Lung (tissue), 12 donors: ENCODE measurements around the gene PHLPP2. TPM values are rescaled to one million over a fixed set of nuclear protein-coding genes. Genes with fewer than 3 reads are reported as not detected.

ENCODE experiments used
- ATAC-seq: fragments of 200-7000 bp; cut with Tn5 transposase; one replicate; pipeline ENCODE4 v1.9.1; 2020; ENCODE audit warnings: moderate number of reproducible peaks; ENCODE audit not compliant: insufficient read depth, low FRiP score
- DNase-seq, 3 donors: peaks; one replicate each; pipeline ENCODE4 v3.0.0-alpha.2; 2013 to 2017
- H3K27ac ChIP-seq, 2 donors: one replicate each; pipeline ENCODE4 v1.5.1; 2013; ENCODE audit warnings: mild to moderate bottlenecking in 2 of 2, moderate library complexity in 2 of 2, control low read depth in 1 of 2, inconsistent platforms in 1 of 2, low read depth in 1 of 2, low read length in 1 of 2
- H3K27me3 ChIP-seq, 3 donors: one replicate each; pipeline ENCODE4 v1.5.1; 2013; ENCODE audit warnings: low read length in 2 of 3; ENCODE audit not compliant: control insufficient read depth in 3 of 3, insufficient read depth in 3 of 3
- H3K36me3 ChIP-seq, 4 donors: one replicate each; pipeline ENCODE4 v1.5.1; 2013; ENCODE audit warnings: low read length in 4 of 4, mild to moderate bottlenecking in 1 of 4, moderate library complexity in 1 of 4; ENCODE audit not compliant: control insufficient read depth in 4 of 4, insufficient read depth in 4 of 4
- H3K4me1 ChIP-seq, 5 donors: one replicate each; pipeline ENCODE4 v1.5.1; 2013; ENCODE audit warnings: low read length in 5 of 5, mild to moderate bottlenecking in 2 of 5, moderate library complexity in 1 of 5; ENCODE audit not compliant: control insufficient read depth in 5 of 5, insufficient read depth in 5 of 5
- H3K4me3 ChIP-seq: one replicate; pipeline ENCODE4 v1.5.1; 2013; ENCODE audit warnings: mild to moderate bottlenecking, control low read depth, moderate library complexity
- H3K9ac ChIP-seq, 2 donors: one replicate each; pipeline ENCODE4 v1.5.1; 2013; ENCODE audit warnings: low read length in 2 of 2, control low read depth in 1 of 2; ENCODE audit not compliant: insufficient read depth in 1 of 2
- H3K9me3 ChIP-seq, 4 donors: one replicate each; pipeline ENCODE4 v1.5.1; 2013; ENCODE audit warnings: low read length in 3 of 4, mild to moderate bottlenecking in 1 of 4, moderate library complexity in 1 of 4; ENCODE audit not compliant: control insufficient read depth in 4 of 4, insufficient read depth in 3 of 4
- CTCF ChIP-seq: IDR thresholded peaks from 2 replicates; pipeline ENCODE4 v1.5.1; 2012; ENCODE audit warnings: mild to moderate bottlenecking; ENCODE audit errors: control extremely low read depth, extremely low read depth
- WGBS, 2 donors: extraction: QIAGEN DNeasy Blood & Tissue Kit; methylation state at CpG; one replicate each; pipeline ENCODE4 v1.1.7; 2013; 5-methylcytosine and 5-hydroxymethylcytosine counted together
- polyA plus RNA-seq, 2 donors: library from polyadenylated mRNA; stranded (reverse); fragments of 200-250 nt; gene quantifications; one replicate each; pipeline ENCODE4 v1.2.1, GENCODE V29; 2013
- total RNA-seq, 2 donors: library from RNA; depleted of rRNA in 1 of 2; stranded (reverse); fragments of >200 nt in 1 of 2; gene quantifications; one replicate each; pipeline ENCODE4 v1.2.1, GENCODE V29; 2014 to 2021
- donor health status: control.
- donor health status: control.
- donor health status: Bipolar disorder and iron deficiency.
- donor health status: healthy.
- donor health status: DM: yes; HTN: yes; CAD: no.

PHLPP2 gene
- total and polyA plus RNA-seq, 4 donors: 1.3 to 6.5 (median 3.6) TPM

- DNase-seq (peak; percentile 78 to 83 (median 81)), ATAC-seq (peak; percentile 89)
- Histone ChIP-seq H3K27ac (peak overlapping the region; percentile 76 to 94), H3K9ac (peak overlapping the region in 1 of 2 donors; percentile 26), H3K4me3 (peak overlapping the region; percentile 94), H3K27me3 (no peaks in the 10 kb centered on the region), H3K36me3 (peaks cover 0 to 1% (median under 1%) of the 10 kb centered on the region in 4 donors), H3K4me1 (peaks cover 2 to 9% (median 3%) of the 10 kb centered on the region in 5 donors), H3K9me3 (no peaks in the 10 kb centered on the region)
- TF ChIP-seq CTCF: no peak
- WGBS, 2 donors: 0 to 1% methylated on average over 60 to 104 of the region's 104 CpGs
Observed at GRCh38 chr16:71723537-71724319, 773 bp downstream of the PHLPP2 start.

DNA sequence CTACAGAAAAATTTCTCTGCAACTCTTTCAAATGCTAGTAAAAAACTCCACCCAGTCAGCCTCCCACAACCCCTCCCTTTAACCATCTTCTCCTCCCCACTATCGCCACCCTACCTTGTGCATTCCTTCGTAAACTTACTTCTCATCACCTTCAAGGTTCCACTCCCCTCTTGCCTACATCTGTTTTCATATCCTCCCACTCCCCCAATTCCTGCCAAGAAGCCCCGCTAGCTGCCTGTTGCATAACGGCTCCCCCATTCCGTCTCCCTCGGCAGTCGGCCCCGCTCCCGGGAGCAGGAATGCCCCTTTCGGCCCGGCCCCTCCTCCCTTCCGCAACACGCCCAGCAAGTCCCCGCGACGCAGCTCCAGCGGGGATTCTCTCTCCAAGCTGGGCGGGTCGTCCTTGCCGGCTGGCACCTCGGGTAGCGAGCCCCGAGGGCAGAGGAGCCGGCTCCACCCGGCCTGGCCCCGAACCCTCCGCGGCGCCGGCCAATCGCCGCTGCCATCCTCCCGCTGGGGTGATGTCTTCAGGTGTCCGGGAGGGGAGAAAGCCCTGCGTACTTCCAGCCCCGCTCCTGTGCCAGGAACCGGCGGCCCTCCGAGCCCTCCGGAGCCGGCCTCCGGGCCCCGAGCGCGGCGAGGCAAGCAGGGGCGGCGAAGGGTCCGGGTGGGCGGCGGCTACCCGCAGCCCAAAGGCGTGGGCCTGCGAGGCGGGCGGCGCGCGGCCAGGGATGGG is 1.5 kb downstream of the PHLPP2 start:
- TF ChIP-seq CTCF: no peak
- Histone ChIP-seq H3K27ac (peak overlapping the region; percentile 76 to 94), H3K9ac (peak overlapping the region in 1 of 2 donors; percentile 86), H3K4me3 (peak overlapping the region; percentile 94), H3K36me3 (peaks cover 0 to 2% (median under 1%) of the 10 kb centered on the region in 4 donors), H3K27me3 (no peaks in the 10 kb centered on the region), H3K4me1 (peaks cover 2 to 9% (median 3%) of the 10 kb centered on the region in 5 donors), H3K9me3 (no peaks in the 10 kb centered on the region)
- WGBS, 2 donors: 0 to 1% methylated on average over 51 to 59 of the region's 59 CpGs
- DNase-seq (peak; percentile 83 to 85 (median 84)), ATAC-seq (peak; percentile 28)

GRCh38 chr16:71721066-71721740 is 3.3 kb downstream of the PHLPP2 start:
- H3K9me3 ChIP-seq: no peaks in the 10 kb centered on the region
- H3K9ac ChIP-seq: no peak overlapping the region
- 75 to 82% methylated on average over 8 of the region's 8 CpGs for WGBS, 2 donors
- H3K27me3 ChIP-seq: no peaks in the 10 kb centered on the region
- peaks cover 0 to 2% (median under 1%) of the 10 kb centered on the region in 4 donors for H3K36me3 ChIP-seq
- ATAC-seq (no peak), DNase-seq (no peak)
- no peak for TF ChIP-seq CTCF
- H3K4me1 ChIP-seq: peaks cover 2 to 9% (median 3%) of the 10 kb centered on the region in 5 donors
- H3K27ac ChIP-seq: no peak overlapping the region
- no peak overlapping the region for H3K4me3 ChIP-seq
